Activated naive CD4-positive, alpha-beta T cell treated with anti-CD3 and anti-CD28 coated beads, Interleukin-2, amount 50 U/mL, for 16 hours (primary cell): ENCODE measurements around the gene CBFB.
"Not testable (repeated sequence)": the region's sequence is repeated elsewhere in the genome, so short reads cannot be mapped to it uniquely, and the experiment has no call there.

Experiments used
- DNase-seq: peaks from one replicate; pipeline ENCODE4 v3.0.0-alpha.2; 2020

The CBFB gene

GRCh38 chr16:67016681-67017420 is 12.1 kb upstream of the CBFB start:
- DNase-seq = no peak

- no peak for DNase-seq
These were observed 11.6 kb upstream of the CBFB start for GRCh38 chr16:67017421-67017750.

- DNase-seq = peak; percentile 85
These were observed 11.0 kb upstream of the CBFB start for GRCh38 chr16:67017810-67018488.

GRCh38 chr16:67019171-67019570 is 9.8 kb upstream of the CBFB start:
- no peak for DNase-seq

GRCh38 chr16:67021321-67021720 is 7.6 kb upstream of the CBFB start:
- no peak for DNase-seq

- no peak for DNase-seq
These were observed 6.3 kb upstream of the CBFB start for GRCh38 chr16:67022531-67023214.

GRCh38 chr16:67023689-67024088 is 5.3 kb upstream of the CBFB start:
- DNase-seq = no peak

GRCh38 chr16:67024384-67025209 is 4.4 kb upstream of the CBFB start:
- no peak for DNase-seq

GRCh38 chr16:67025210-67025550 is 3.8 kb upstream of the CBFB start:
- DNase-seq = no peak

GRCh38 chr16:67026570-67026969 is 2.4 kb upstream of the CBFB start:
- DNase-seq = no peak

- no peak for DNase-seq
These were observed 1.9 kb upstream of the CBFB start for GRCh38 chr16:67027046-67027445.

GRCh38 chr16:67028167-67028695 is 718 bp upstream of the CBFB start:
- DNase-seq = no peak

- peak; percentile 61 for DNase-seq
These were observed 526 bp downstream of the CBFB start for GRCh38 chr16:67029254-67030096.

GRCh38 chr16:67030221-67030962 is 1.4 kb downstream of the CBFB start:
- no peak for DNase-seq

- no peak for DNase-seq
These were observed 5.5 kb downstream of the CBFB start for GRCh38 chr16:67034487-67034886.

GRCh38 chr16:67035364-67035763 is 6.4 kb downstream of the CBFB start:
- no peak for DNase-seq

- DNase-seq = no peak
These were observed 7.4 kb downstream of the CBFB start for GRCh38 chr16:67036323-67036741.

GRCh38 chr16:67039260-67040020 is 10.5 kb downstream of the CBFB start:
- no peak for DNase-seq

- no peak for DNase-seq
These were observed 11.2 kb downstream of the CBFB start for GRCh38 chr16:67040166-67040565.

- DNase-seq = no peak
These were observed 12.0 kb downstream of the CBFB start for GRCh38 chr16:67040906-67041305.

- DNase-seq = not testable (repeated sequence)
These were observed 12.6 kb downstream of the CBFB start for GRCh38 chr16:67041520-67041919.
